GF-D8 (cell line): ENCODE results near the gene CRLF1.
"Not testable (repeated sequence)": the region's sequence is repeated elsewhere in the genome, so short reads cannot be mapped to it uniquely, and the experiment has no call there.

ENCODE experiments used
- DNase-seq: peaks from one replicate; lab custom pipeline; 2025; lab: John Stamatoyannopoulos, UW

CRLF1 gene

DNA sequence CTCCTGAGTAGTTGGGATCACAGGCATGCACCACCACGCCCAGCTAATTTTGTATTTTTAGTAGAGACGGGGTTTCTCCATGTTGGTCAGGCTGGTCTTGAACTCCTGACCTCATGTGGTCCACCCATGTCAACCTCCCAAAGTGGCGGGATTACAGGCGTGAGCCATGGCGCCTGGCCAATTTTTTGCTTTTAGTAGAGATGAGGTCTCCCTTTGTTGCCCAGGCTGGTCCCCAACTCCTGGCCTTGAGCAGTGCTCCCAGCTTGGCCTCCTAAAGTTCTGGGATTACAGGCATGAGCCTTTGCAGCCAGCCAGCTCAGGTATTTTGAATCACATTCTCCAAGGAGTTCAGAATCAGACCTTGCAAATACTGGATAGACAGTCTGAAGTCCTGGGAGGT lies 13.9 kb downstream of the CRLF1 start:
- not testable (repeated sequence) for DNase-seq

GRCh38 chr19:18591735-18592385 lies 14.7 kb downstream of the CRLF1 start:
- no peak for DNase-seq

DNA sequence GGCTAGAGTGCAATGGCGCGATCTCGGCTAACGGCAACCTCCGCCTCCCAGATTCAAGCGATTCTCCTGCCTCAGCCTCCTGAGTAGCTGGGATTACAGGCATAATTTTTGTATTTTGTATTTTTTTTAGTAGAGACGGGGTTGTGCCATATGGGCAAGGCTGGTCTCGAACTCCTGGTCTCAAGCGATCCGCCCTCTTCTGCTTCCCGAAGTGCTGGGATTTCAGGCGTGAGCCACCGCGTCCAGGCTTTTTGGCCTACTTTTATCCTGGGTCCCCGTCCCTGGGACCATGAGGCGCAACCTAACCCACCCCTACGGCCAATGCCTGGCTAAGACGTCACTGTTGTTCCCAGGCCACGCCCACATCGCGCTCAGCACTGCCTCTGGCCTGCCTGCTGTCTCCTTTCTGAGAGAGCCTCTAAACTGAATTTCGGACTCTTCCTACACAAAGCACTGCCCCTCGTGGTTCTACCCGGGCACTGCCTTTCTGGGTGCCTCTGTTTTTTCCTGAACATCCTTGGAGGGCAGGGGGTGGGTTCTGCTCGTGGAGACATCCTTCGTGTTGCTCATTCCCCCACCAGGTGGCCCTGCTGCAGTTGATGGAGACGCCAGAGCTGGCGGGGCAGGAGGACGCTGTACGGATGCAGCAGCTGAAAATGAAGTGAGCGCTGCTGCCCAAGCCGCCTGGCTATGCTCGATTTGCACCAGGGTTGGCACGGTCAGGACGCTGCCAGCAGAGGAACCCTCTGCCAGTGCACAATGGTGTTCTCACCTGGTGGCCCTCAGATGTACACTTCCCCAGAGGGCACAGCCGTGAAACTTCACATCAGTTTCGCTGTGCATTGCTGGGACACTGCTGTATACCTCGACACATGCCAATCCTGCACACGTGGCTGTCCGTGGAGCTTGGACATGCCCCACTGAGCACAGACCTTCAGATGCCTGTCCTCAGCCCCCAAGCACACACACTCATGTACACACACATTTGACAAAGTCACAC lies 16.0 kb downstream of the CRLF1 start:
- DNase-seq, result no peak

- DNase-seq, result peak; percentile 19
Measured at GRCh38 chr19:18589380-18590272, 17.0 kb downstream of the CRLF1 start.

DNA sequence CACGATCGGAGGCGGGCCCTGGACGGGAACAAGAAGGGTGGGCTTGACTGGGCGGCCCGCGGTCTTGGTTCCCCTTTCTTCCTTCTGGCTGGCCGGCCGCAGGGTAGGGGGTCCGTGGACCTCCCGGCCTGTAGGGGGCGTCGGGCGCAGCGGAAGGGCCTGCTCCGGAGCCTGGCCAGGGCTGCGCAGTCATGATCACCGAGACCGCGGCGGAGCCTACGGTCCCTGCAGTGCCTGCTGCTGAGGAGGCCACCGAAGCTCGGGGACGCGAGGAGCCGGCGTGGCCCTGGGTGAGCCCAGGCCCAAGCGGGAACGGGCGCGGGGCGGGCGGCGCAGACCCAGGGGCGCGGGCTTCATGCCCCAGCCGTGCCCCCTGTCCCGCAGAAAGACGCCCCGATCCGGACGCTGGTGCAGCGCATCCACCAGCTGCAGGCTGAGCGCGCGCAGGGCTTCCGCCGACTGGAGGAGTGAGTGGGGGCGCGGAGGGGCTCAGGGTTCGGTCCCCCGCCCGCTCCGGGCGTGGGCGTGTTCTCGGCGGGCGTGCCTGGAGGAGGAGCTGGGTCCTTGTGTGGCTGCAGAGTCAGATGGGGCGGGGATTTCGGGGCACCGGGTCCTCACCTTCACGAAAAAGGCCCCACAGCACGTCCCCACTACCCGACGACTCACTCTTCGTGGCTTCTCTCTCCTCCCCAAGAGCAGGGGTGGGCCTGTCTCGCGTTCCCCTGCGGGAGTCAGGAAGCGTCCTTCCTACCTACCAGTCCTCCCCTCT lies 17.8 kb downstream of the CRLF1 start, which contains the start of gene REX1BD:
Gene REX1BD (plus strand): TSS at position 188 of the 769 bp plus-strand sequence. CDS start 4 bp downstream, at position 192.
- peak; percentile 83 for DNase-seq

- peak; percentile 14 for DNase-seq
Measured at GRCh38 chr19:18587962-18588610, 18.5 kb downstream of the CRLF1 start.

DNA sequence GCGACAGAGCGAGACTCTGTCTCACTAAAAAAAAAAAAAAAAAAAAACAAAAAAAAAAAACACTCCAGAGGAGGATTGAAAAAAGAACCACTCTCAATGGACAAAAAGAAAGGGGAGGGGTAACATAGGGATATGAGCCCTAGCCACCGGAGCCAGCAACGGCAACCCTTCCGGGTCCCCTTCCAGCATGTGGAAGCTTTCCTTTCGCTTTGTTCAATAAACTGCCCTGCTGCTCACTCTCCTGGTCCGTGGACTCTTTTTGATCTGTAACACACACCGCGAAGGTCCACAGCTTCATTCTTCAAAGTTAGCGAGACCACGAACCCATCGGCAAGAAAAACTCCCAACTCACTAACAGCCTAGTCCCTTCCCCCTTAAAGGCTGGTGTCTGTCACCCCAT lies 19.0 kb downstream of the CRLF1 start:
- DNase-seq, result no peak

GRCh38 chr19:18586306-18586705 lies 20.3 kb downstream of the CRLF1 start:
- DNase-seq, result peak; percentile 39

- no peak for DNase-seq
Measured at GRCh38 chr19:18580311-18580710, 26.3 kb downstream of the CRLF1 start.

GRCh38 chr19:18577365-18577914 lies 29.2 kb downstream of the CRLF1 start:
- no peak for DNase-seq

GRCh38 chr19:18576383-18576782 lies 30.2 kb downstream of the CRLF1 start:
- no peak for DNase-seq

DNA sequence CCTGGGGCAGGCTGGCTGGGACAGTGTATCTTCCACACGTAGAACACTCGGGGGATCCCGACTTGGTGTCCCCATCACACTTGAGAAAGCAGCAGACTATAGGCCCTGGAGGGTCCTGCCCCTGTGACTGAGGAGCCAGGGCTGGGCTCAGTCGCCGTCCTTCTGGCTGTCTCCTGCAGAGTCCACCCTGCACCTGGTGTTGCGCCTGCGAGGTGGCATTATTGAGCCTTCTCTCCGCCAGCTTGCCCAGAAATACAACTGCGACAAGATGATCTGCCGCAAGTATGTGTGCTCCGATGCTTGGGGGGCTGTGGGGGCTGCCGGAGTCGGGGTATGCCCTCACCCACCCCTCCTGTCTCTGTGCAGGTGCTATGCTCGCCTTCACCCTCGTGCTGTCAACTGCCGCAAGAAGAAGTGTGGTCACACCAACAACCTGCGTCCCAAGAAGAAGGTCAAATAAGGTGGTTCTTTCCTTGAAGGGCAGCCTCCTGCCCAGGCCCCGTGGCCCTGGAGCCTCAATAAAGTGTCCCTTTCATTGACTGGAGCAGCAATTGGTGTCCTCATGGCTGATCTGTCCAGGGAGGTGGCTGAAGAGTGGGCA lies 31.8 kb downstream of the CRLF1 start:
- no peak for DNase-seq

DNA sequence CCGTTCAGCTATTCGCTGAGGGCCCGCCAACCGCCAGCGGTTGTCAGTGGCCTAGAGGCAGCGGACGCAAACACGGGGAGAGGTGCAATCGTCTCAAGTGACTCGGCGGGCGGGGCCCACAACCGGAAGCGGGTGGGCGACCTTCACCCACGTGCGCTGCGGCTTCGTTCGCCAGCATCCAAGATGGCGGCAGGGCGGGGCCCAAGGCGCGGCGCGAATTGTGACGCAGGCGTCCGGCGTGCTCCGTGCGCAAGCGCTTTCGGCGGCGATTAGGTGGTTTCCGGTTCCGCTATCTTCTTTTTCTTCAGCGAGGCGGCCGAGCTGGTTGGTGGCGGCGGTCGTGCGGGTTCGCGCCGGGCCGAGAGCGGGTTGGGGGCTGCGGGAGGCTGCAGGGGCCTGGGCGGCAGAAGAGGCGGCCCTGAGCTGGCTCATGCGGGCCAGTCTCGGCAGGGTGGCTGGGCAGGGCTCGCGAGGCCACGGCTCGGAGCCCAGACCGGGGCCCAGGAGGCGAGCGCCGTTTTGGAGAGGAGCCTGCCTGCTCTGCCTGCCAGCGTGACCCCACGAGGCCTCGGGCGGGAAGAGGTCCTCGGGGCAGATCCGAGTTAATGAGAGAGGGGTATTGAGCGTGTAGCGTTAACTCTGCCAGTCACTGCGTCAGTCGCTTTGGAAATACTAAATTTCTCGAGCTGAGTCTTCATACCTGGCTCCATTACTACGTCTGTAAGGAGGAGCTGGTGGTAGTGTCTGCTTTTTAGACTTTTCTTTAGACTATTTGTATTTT lies 34.8 kb downstream of the CRLF1 start, which contains the start of gene UBA52:
Gene UBA52 (plus strand): TSS at position 294 of the 781 bp plus-strand sequence. CDS start 1,444 bp downstream, outside the sequence.
- DNase-seq, result peak; percentile 93

DNA sequence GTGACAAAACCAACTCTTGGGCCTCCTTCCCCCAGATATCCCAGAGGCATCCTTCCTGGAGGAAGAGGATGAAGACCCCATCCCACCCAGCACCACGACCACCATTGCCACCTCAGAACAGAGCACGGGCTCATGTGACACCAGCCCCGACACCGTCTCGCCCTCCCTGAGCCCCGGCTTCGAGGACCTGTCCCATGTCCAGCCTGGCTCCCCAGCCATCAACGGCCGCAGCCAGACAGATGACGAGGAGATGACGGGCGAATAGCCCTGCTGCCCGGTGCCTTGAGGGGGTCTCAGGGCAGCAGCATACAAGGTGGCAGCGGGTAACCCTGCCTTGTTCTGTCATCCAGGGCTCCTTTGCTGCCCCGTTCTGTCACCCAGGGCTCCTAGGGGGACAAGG lies 38.2 kb downstream of the CRLF1 start:
- DNase-seq, result no peak

GRCh38 chr19:18566953-18567352 lies 39.6 kb downstream of the CRLF1 start:
- no peak for DNase-seq

- no peak for DNase-seq
Measured at GRCh38 chr19:18562086-18562485, 44.5 kb downstream of the CRLF1 start.

- DNase-seq, result no peak
Measured at GRCh38 chr19:18559685-18560084, 46.9 kb downstream of the CRLF1 start.

DNA sequence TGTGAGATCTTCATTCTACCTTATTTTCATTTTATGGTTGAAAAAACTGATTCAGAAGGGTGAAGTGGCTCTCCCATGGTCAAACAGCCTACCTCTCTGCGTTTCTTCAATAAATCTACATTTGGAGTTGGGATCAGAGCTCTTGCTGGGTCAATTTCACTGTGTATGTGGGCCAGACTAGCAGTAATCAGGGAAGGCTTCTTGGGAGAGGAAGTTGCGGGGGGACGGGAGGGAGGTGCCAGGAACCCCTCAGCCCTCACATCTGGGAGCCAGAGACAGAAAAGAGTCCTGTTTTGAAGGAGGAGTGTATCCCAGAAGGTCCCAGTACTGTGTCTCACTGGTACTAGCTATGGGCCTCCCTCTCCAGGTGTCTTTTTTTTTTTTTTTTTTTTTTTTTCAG lies 48.0 kb downstream of the CRLF1 start:
- no peak for DNase-seq

GRCh38 chr19:18558202-18558555 lies 48.4 kb downstream of the CRLF1 start:
- no peak for DNase-seq
